ENCODE data around the gene TMEM9. TPM values are rescaled to one million over a fixed set of nuclear protein-coding genes. Genes with fewer than 3 reads are reported as not detected.

TMEM9 gene
- total and polyA plus RNA-seq, 9 of the 15 experiments (the other 6 are each of a cell fraction or from before 2014, with no cell fraction given) = 30.4 to 107 (median 67.6) TPM

- TF ChIP-seq MGA (IDR thresholded peaks at IDR 0.05) = no peak
- peak; percentile 56; the same call in 1 of the 2 replicates for TF ChIP-seq DEAF1 (CRISPR knock-in tag; IDR thresholded peaks at IDR 0.05)
- 0 out of 2 replicates have a peak, but pooled peaks have one; percentile 39 for TF ChIP-seq FOXJ2 (tag; IDR thresholded peaks at IDR 0.05)
- TF ChIP-seq CHAMP1 (IDR thresholded peaks at IDR 0.05) = no peak
- no peak for TF ChIP-seq RBM22 (IDR thresholded peaks at IDR 0.05; ENCODE audit: low read depth, low read length, poor library complexity, severe bottlenecking)
Measured at GRCh38 chr1:201149400-201149799, 4.9 kb downstream of the TMEM9 start (continued).

All from K562 (cell line).